ENCODE results near the gene ARMC6. TPM values are rescaled to one million over a fixed set of nuclear protein-coding genes. Genes with fewer than 3 reads are reported as not detected.

The ARMC6 gene
- total RNA-seq, 6 experiments from 2014 or later: 19.3 to 64.8 (median 41.4) TPM

- intact Hi-C loops (cut with DNase I): loop anchor here (10.0 kb wide), 1 partner anchor 64 kb away; no protein-coding TSS in a partner anchor
- no peak overlapping the region for H3K4me3 ChIP-seq
- H3K4me1 ChIP-seq: peaks cover 0 to 15% (median 6%) of the 10 kb centered on the region in 4 donors
- peaks cover 0 to 12% (median 5%) of the 10 kb centered on the region in 4 donors for H3K36me3 ChIP-seq
- no peaks in the 10 kb centered on the region for H3K27me3 ChIP-seq
- ATAC-seq (no peak), DNase-seq (no peak)
- peak overlapping the region in 2 of 3 donors; percentile 34 to 41 for H3K27ac ChIP-seq
- no peaks in the 10 kb centered on the region for H3K9me3 ChIP-seq
- TF ChIP-seq POLR2A (IDR thresholded peaks at IDR 0.05) (no peak), CTCF (IDR thresholded peaks at IDR 0.05) (no peak)
- WGBS (ENCODE audit: insufficient coverage, low coverage, low lambda C conversion rate, missing lambda C conversion rate): 83% methylated on average over 2 of the region's 2 CpGs
These were observed 17.3 kb downstream of the ARMC6 start for GRCh38 chr19:19050731-19051130.

DNA sequence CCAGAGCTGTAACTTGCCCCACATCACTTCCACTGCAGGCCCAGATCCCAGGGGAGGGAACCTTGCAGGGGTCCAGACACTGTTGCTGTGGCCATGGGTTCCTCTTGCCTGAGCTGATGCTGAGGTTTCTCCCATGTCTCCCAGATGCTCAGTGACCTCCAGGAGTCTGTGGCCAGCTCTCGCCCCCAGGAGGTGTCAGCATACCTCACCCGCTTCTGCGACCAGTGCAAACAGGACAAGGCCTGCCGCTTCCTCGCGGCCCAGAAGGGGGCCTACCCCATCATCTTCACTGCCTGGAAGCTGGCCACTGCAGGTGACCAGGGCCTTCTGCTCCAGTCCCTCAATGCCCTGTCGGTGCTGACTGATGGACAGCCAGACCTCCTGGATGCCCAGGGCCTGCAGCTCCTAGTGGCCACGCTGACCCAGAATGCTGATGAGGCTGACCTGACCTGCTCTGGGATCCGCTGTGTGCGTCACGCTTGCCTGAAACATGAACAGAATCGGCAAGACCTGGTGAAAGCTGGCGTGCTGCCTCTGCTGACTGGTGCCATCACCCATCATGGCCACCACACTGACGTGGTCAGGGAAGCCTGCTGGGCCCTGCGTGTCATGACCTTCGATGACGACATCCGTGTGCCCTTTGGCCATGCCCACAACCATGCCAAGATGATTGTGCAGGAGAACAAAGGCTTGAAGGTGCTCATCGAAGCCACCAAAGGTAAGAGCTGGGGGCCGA, 18.2 kb downstream of the ARMC6 start:
- intact Hi-C loops (cut with DNase I): loop anchor here (10.0 kb wide), 1 partner anchor 63 kb away; no protein-coding TSS in a partner anchor
- no peaks in the 10 kb centered on the region for H3K9me3 ChIP-seq

DNA sequence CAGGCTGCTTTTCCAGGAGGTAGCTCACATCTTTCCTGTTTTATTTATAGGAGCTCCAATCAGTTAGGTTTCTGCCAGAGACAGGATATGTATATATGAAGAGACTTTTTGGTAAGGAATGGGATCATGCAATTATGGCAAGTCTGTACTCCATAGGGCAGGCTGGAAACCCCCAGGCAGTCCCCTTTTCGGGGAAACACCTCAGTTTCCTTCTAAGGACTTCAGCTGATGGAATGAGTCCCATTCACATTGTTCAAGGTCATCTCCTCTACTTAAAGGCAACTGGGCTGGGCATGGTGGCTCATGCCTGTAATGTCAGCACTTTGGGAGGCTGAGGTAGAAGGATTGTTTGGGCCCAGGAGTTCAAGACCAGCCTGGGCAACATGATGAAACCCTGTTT, 19.5 kb downstream of the ARMC6 start:
- Histone ChIP-seq H3K27me3 (no peaks in the 10 kb centered on the region), H3K4me3 (peak overlapping the region; percentile 27 to 60 (median 44)), H3K36me3 (peaks cover 0 to 15% (median 7%) of the 10 kb centered on the region in 4 donors), H3K4me1 (peaks cover 0 to 32% (median 7%) of the 10 kb centered on the region in 4 donors), H3K9me3 (no peaks in the 10 kb centered on the region), H3K27ac (peak overlapping the region in 2 of 3 donors; percentile 81 to 97)
- ATAC-seq: no peak
- no peak for DNase-seq
- WGBS (ENCODE audit: insufficient coverage, low coverage, low lambda C conversion rate, missing lambda C conversion rate): 38% methylated on average over 1 of the region's 1 CpG
- TF ChIP-seq POLR2A (IDR thresholded peaks at IDR 0.05): no peak
- no peak for TF ChIP-seq CTCF (IDR thresholded peaks at IDR 0.05)
- intact Hi-C loops (cut with DNase I): loop anchor here (10.0 kb wide), 1 partner anchor 62 kb away; no protein-coding TSS in a partner anchor

More for the DNA sequence above, 18.2 kb downstream of the ARMC6 start:
- Histone ChIP-seq H3K27me3 (no peaks in the 10 kb centered on the region), H3K36me3 (peaks cover 0 to 15% (median 5%) of the 10 kb centered on the region in 4 donors), H3K4me3 (peak overlapping the region in 2 of 3 donors; percentile 44 to 60), H3K27ac (peak overlapping the region; percentile 63 to 97 (median 81)), H3K4me1 (peaks cover 0 to 19% (median 6%) of the 10 kb centered on the region in 4 donors)
- WGBS (ENCODE audit: insufficient coverage, low coverage, low lambda C conversion rate, missing lambda C conversion rate): 70% methylated on average over 6 of the region's 20 CpGs
- DNase-seq: peak; percentile 89 to 97 (median 95)
- TF ChIP-seq CTCF (IDR thresholded peaks at IDR 0.05): peak in 2 of 4 donors; percentile 6 to 9
- TF ChIP-seq POLR2A (IDR thresholded peaks at IDR 0.05): peak; percentile 70
- peak; percentile 71 to 80 (median 75) for ATAC-seq

DNA sequence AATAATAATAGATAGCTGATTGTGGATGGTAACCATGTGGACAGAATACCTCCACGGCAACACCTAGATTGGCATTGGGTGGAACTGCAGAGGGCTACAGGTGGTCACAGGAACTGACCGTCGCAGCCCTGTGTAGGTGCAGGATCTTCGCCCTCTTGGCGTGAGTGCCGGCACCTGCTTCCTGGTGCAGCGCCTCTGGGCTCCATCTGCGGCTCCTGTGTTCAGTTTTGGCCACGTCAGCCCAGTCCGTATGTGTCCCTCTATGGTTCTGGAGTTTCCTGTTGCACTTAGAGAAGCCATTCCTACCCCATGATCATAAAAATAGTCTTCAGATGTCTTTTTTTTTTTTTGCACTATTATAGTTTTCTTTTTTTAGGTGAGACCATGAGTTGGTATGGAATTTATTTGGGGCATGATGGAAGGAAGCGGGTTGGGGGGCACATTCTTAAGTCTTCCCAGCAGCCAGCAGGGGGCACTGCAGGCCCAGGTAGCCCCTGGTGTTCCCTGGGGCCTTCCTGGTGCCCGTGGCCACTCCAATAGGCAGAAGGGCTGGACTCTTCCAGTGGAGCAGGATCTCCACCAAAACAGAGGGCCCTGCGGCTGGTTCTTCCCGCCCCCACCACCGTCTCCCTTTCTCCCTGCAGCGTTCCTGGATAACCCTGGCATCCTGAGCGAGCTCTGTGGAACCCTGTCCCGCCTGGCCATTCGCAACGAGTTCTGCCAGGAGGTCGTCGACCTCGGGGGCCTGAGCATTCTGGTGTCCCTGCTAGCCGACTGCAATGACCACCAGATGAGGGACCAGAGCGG, 20.3 kb downstream of the ARMC6 start:
- WGBS (ENCODE audit: insufficient coverage, low coverage, low lambda C conversion rate, missing lambda C conversion rate): 60% methylated on average over 6 of the region's 25 CpGs
- Histone ChIP-seq H3K36me3 (peaks cover 0 to 15% (median 7%) of the 10 kb centered on the region in 4 donors), H3K27ac (peak overlapping the region in 2 of 3 donors; percentile 81 to 97), H3K4me1 (peaks cover 0 to 37% (median 7%) of the 10 kb centered on the region in 4 donors), H3K4me3 (peak overlapping the region in 2 of 3 donors; percentile 44 to 60), H3K9me3 (no peaks in the 10 kb centered on the region), H3K27me3 (no peaks in the 10 kb centered on the region)
- intact Hi-C loops (cut with DNase I): loop anchor here (10.0 kb wide), 1 partner anchor 61 kb away; no protein-coding TSS in a partner anchor
- DNase-seq (peak; percentile 83 to 86 (median 86)), ATAC-seq (peak; percentile 72 to 79 (median 76))
- TF ChIP-seq CTCF (IDR thresholded peaks at IDR 0.05) (peak; percentile 75 to 86 (median 84)), POLR2A (IDR thresholded peaks at IDR 0.05) (peak; percentile 47)
